Mucosa of rectum (tissue), 2 donors: ENCODE measurements around the gene ERMP1.

ENCODE experiments used
- H3K27ac ChIP-seq, 2 donors: one replicate each; pipeline ENCODE4 v1.7.0; 2013; ENCODE audit warnings: inconsistent platforms in 2 of 2, low read depth in 2 of 2, low read length in 2 of 2
- H3K27me3 ChIP-seq, 2 donors: one replicate each; pipeline ENCODE4 v1.7.0; 2013; ENCODE audit warnings: low read length in 2 of 2; ENCODE audit not compliant: control insufficient read depth in 2 of 2, insufficient read depth in 2 of 2
- H3K36me3 ChIP-seq, 2 donors: one replicate each; pipeline ENCODE4 v1.7.0; 2013; ENCODE audit warnings: low read length in 2 of 2; ENCODE audit not compliant: control insufficient read depth in 2 of 2, insufficient read depth in 2 of 2
- H3K4me1 ChIP-seq, 2 donors: one replicate each; pipeline ENCODE4 v1.7.0; 2013; ENCODE audit warnings: low read length in 2 of 2, mild to moderate bottlenecking in 1 of 2; ENCODE audit not compliant: control insufficient read depth in 2 of 2, insufficient read depth in 2 of 2
- H3K4me3 ChIP-seq, 2 donors: one replicate each; pipeline ENCODE4 v1.7.0; 2013; ENCODE audit warnings: low read length in 2 of 2
- H3K9ac ChIP-seq, 2 donors: one replicate each; pipeline ENCODE4 v1.7.0; 2013; ENCODE audit warnings: low read length in 2 of 2, low read depth in 1 of 2, mild to moderate bottlenecking in 1 of 2
- H3K9me3 ChIP-seq, 2 donors: one replicate each; pipeline ENCODE4 v1.7.0; 2013; ENCODE audit warnings: low read length in 2 of 2; ENCODE audit not compliant: control insufficient read depth in 2 of 2
- donor health status: healthy.
- donor health status: Normal muscosa, but diverticular disease.

The ERMP1 gene

GRCh38 chr9:5870691-5871090 is 37.8 kb upstream of the ERMP1 start:
- Histone ChIP-seq H3K36me3 (no peaks in the 10 kb centered on the region), H3K4me3 (no peak overlapping the region), H3K9ac (no peak overlapping the region), H3K27ac (no peak overlapping the region), H3K9me3 (no peaks in the 10 kb centered on the region), H3K27me3 (no peaks in the 10 kb centered on the region), H3K4me1 (no peaks in the 10 kb centered on the region)

DNA sequence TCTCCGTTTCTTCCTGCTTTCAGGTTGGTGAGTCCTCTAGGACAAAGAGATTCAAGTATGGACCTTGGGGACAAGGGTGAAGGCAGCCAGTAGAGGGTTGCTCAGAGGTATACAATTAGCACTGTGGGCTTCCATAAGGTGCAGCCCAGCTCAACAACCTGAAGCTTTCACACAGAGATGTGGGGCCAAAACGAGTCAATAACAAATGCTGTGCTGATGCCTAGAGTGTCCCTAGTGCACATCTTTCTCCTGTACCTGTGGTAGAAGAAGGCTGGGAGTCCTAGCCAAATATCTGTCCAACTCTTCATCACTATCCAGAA is 37.1 kb upstream of the ERMP1 start:
- no peak overlapping the region for H3K27ac ChIP-seq
- H3K4me1 ChIP-seq, result no peaks in the 10 kb centered on the region
- no peaks in the 10 kb centered on the region for H3K9me3 ChIP-seq
- H3K9ac ChIP-seq, result no peak overlapping the region
- H3K36me3 ChIP-seq, result no peaks in the 10 kb centered on the region
- no peaks in the 10 kb centered on the region for H3K27me3 ChIP-seq
- no peak overlapping the region for H3K4me3 ChIP-seq

GRCh38 chr9:5869315-5870019 is 36.5 kb upstream of the ERMP1 start:
- no peak overlapping the region for H3K9ac ChIP-seq
- no peaks in the 10 kb centered on the region for H3K36me3 ChIP-seq
- H3K4me3 ChIP-seq, result no peak overlapping the region
- no peak overlapping the region for H3K27ac ChIP-seq
- H3K27me3 ChIP-seq, result no peaks in the 10 kb centered on the region
- peaks cover 0 to under 1% of the 10 kb centered on the region in 2 donors for H3K4me1 ChIP-seq
- no peaks in the 10 kb centered on the region for H3K9me3 ChIP-seq

- H3K9ac ChIP-seq, result no peak overlapping the region
Measured at GRCh38 chr9:5868235-5868634, 35.3 kb upstream of the ERMP1 start.

DNA sequence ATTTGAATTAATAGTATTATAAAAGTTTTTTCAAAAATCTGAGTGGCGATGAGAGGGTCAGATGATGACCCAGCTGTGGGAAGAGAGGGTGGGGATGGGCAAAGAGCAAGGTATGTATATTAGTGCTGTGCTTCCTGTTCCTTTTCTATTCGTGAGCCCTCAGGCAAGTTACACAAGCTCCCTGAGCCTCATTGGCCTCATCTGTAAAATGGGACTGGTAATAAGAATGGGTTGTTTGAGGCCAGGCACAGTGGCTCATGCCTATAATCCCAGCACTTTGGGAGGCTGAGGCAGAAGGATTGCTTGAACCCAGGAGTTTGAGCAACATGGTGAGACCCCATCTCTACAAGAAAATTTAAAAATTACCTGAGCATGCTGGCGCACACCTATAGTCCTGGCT is 33.8 kb upstream of the ERMP1 start:
- Histone ChIP-seq H3K27ac (no peak overlapping the region), H3K9me3 (no peaks in the 10 kb centered on the region), H3K36me3 (no peaks in the 10 kb centered on the region), H3K27me3 (no peaks in the 10 kb centered on the region), H3K4me3 (no peak overlapping the region), H3K4me1 (peaks cover 6 to 17% of the 10 kb centered on the region in 2 donors), H3K9ac (no peak overlapping the region)

More at GRCh38 chr9:5868235-5868634, 35.3 kb upstream of the ERMP1 start:
- Histone ChIP-seq H3K27me3 (no peaks in the 10 kb centered on the region), H3K36me3 (no peaks in the 10 kb centered on the region), H3K4me3 (no peak overlapping the region), H3K9me3 (no peaks in the 10 kb centered on the region), H3K27ac (no peak overlapping the region), H3K4me1 (peaks cover 2 to 9% of the 10 kb centered on the region in 2 donors)

DNA sequence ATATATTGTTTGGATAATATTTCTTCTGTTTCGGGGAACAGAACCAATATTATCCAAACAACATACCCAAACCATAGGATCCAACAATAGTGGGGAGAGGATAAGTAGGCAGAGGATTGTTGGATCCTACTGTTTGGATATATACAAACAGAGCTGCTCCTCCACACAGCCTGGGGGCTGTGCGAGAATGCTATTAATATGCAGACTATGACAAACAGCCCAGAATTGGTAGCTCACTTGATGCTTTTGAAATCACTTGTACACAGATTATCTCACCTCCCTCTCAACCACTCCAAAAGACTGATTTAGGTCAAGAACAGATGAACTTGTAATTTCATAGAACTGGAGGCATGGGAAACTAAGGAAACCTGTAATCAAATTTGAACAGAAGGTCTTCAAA is 33.4 kb upstream of the ERMP1 start:
- H3K36me3 ChIP-seq, result no peaks in the 10 kb centered on the region
- H3K4me3 ChIP-seq, result no peak overlapping the region
- H3K27ac ChIP-seq, result no peak overlapping the region
- peaks cover 6 to 17% of the 10 kb centered on the region in 2 donors for H3K4me1 ChIP-seq
- no peaks in the 10 kb centered on the region for H3K27me3 ChIP-seq
- no peaks in the 10 kb centered on the region for H3K9me3 ChIP-seq
- H3K9ac ChIP-seq, result no peak overlapping the region

GRCh38 chr9:5864446-5864845 is 31.5 kb upstream of the ERMP1 start:
- H3K4me1 ChIP-seq, result peaks cover 6 to 20% of the 10 kb centered on the region in 2 donors
- H3K27ac ChIP-seq, result peak overlapping the region in 1 of 2 donors; percentile 87
- H3K9me3 ChIP-seq, result no peaks in the 10 kb centered on the region
- H3K9ac ChIP-seq, result no peak overlapping the region
- no peaks in the 10 kb centered on the region for H3K27me3 ChIP-seq
- no peaks in the 10 kb centered on the region for H3K36me3 ChIP-seq
- H3K4me3 ChIP-seq, result no peak overlapping the region

DNA sequence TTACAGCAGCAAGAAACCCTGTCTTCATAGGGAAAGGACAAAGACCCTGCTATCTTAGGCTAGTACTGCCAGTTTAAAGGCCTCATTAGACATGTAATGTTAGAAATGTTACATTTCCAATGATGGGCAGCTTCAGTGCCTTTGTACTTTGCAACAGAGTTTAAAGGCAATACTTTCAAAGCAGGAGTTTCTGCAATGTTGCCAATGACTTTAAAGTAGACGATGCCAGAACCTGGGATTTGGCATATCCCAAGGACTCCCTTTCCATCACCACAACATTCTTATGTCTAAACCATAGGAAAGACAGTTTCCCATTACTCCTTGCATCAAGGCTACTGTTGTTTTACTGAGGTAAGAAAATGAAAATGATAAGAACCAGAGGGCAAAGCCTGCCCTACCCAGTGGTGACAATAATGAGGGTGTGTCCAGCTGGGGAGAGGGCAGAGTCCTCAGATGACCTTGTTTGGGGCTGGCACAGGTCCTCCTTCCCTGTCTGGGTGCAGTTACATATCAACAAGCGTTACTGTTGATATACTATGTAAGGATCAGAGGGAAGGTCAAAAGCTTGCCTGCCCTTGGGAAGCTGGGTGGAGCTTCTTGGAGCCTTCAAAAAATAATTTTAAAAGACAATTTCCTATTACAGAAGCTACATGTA is 30.3 kb upstream of the ERMP1 start:
- Histone ChIP-seq H3K9ac (peak overlapping the region in 1 of 2 donors; percentile 24), H3K4me1 (peaks cover 6 to 26% of the 10 kb centered on the region in 2 donors), H3K4me3 (peak overlapping the region in 1 of 2 donors; percentile 14), H3K36me3 (no peaks in the 10 kb centered on the region), H3K9me3 (no peaks in the 10 kb centered on the region), H3K27ac (peak overlapping the region; percentile 59 to 87), H3K27me3 (no peaks in the 10 kb centered on the region)

GRCh38 chr9:5858833-5859232 is 25.9 kb upstream of the ERMP1 start:
- Histone ChIP-seq H3K9me3 (no peaks in the 10 kb centered on the region), H3K9ac (no peak overlapping the region), H3K36me3 (no peaks in the 10 kb centered on the region), H3K4me3 (no peak overlapping the region), H3K4me1 (peaks cover 4 to 20% of the 10 kb centered on the region in 2 donors), H3K27ac (peak overlapping the region in 1 of 2 donors; percentile 61), H3K27me3 (no peaks in the 10 kb centered on the region)

- Histone ChIP-seq H3K27ac (no peak overlapping the region), H3K9me3 (no peaks in the 10 kb centered on the region), H3K9ac (no peak overlapping the region), H3K36me3 (no peaks in the 10 kb centered on the region), H3K27me3 (no peaks in the 10 kb centered on the region), H3K4me3 (no peak overlapping the region), H3K4me1 (peaks cover 1 to 14% of the 10 kb centered on the region in 2 donors)
Measured at GRCh38 chr9:5857928-5858327, 25.0 kb upstream of the ERMP1 start.
